ENCODE data around the gene ATIC. TPM values are rescaled to one million over a fixed set of nuclear protein-coding genes. Genes with fewer than 3 reads are reported as not detected.

Gene ATIC
- total RNA-seq = 10 to 100 TPM; 41.1 to 49.6 TPM
- long read RNA-seq, transcript ATIC-205 (15 exons, 2,275 nt) = minor isoform, 8 of 87 reads
- long read RNA-seq, transcript ATIC-201 (16 exons, 2,213 nt) = major isoform, 61 of 87 reads
- long read RNA-seq, partial matches to known transcripts = 10 of 87 reads
- long read RNA-seq, other reads (novel, unspliced or antisense) = 5 of 87 reads

DNA sequence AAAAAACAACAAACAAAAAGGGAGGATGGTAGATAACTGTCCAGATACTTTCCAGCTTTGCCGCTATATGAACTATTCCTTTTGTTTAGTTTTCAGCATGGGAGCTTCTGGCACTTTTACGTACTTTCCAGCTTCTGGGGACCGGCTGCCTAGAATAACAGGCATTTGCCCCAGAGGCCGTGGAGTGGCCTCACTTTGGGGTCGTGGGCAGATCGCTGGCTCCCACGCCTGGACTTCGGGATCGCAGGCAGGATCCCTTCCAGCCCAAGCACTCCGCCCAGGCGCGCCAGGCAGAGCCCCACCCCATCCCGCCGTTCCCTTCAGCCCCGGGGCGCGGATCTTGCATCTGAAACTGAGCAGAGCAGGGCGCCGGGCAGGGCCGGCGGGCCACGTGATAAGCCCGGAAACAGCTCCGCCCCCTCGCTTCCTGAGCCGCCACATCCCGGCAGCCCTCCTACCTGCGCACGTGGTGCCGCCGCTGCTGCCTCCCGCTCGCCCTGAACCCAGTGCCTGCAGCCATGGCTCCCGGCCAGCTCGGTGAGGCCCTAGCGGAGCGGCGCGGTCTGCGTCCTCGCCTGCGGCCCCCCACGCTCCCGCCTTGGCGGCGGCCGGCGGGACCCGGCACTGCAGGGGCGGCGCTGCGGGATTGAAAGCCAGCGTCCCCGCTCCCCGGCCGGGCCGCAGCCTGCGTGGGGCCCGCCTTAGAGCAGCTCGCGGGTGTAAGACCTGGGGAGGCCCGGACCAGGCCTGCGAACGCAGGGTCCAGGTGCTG lies at the start of gene ATIC:
Gene ATIC, plus strand, starts transcription at position 435 of the 772 bp plus-strand sequence. Its CDS starts 84 bp downstream, at position 519.
- intact Hi-C loops (cut with DNase I) = no loop called here
- ATAC-seq (peak; percentile 99), DNase-seq (peak; percentile 97)

DNA sequence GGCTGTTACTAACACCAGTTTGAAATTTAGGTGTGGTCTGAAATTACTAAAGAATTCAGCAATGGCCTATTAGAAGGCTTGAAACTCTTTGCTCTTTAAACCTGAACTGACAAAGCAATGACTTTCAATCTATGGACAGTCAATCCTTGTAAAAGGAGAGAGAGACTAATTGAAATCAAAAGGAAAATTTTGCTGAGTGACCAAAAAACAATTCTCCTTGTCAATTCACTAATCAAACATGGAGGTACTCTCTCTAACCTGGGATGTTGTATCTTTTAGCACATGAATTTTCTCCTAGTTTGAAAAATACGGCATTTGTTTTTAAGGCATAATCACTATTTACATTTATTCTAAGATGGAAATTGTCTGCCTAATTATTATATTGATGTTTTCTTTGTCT lies 49.6 kb upstream of the ATIC start:
- intact Hi-C loops (cut with DNase I) = no loop called here
- no peak for DNase-seq
- no peak for ATAC-seq

- DNase-seq (no peak), ATAC-seq (no peak)
- intact Hi-C loops (cut with DNase I) = no loop called here
These were observed 49.0 kb upstream of the ATIC start for GRCh38 chr2:215262741-215263362.

- no peak for ATAC-seq
- no peak for DNase-seq
- intact Hi-C loops (cut with DNase I) = no loop called here
These were observed 47.5 kb upstream of the ATIC start for GRCh38 chr2:215264374-215264773.

DNA sequence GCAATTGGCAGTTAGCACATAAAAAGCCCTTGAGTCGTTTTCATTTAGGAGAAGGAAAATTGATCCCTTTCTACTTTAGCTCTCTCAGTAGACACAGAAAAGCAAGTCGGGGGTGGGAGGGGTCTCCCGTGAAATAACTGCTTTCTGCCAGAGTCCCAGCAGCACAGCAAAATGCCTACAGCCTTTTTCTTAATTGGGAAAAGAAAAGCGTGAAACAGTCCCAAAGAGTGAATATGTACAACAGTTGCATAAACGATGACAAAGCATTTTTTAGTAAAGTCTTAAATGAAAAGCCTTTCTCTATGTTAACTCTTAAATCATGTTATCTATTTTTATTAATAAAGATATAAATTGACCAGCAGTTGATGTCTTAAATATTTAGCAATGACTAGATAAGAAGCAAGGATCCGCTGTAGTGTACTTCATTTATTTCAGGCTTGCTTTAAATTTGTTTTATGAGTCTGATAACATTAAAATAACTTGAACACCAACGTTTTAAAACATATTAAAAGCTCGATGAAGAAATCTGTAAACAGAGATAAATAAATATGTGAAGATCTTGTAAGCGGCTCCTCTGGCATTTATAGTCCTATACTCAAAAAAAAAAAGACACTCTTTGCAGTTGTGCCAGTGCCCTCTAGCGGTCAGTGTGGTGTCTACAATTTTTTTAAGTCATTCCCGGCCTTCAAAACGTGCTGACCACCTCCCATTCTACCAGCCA lies 42.3 kb upstream of the ATIC start:
- ATAC-seq (peak in 1 of 2 donors; percentile 62), DNase-seq (peak; percentile 63)
- intact Hi-C loops (cut with DNase I) = loop anchor here in 1 of 2 donors (5.0 kb wide), 1 partner anchor 312 kb away; no protein-coding TSS in a partner anchor

GRCh38 chr2:215270118-215270451 lies 41.8 kb upstream of the ATIC start:
- intact Hi-C loops (cut with DNase I) = loop anchor here in 1 of 2 donors (5.0 kb wide), 1 partner anchor 313 kb away; no protein-coding TSS in a partner anchor
- no peak for DNase-seq
- ATAC-seq = no peak

DNA sequence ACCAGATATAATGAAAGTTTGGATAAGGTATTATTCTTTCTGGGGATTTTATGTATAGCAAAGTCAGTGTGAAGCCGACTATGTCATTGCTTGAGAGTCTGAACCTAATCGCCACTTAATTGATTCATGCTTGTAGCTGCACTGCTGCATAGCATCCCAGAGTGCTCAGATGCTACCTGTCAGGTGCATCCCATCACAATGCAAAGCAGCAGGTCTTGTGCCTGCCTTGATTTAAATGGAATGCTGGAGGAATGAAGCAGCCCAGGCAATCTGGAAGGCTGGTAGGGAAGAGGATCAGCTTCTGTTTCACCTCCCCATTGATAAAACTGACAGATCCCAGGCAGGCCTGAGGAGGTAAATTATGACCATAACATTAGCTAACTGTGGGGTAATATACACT lies 40.4 kb upstream of the ATIC start:
- ATAC-seq = no peak
- intact Hi-C loops (cut with DNase I) = loop anchor here in 1 of 2 donors (5.0 kb wide), 1 partner anchor 314 kb away; no protein-coding TSS in a partner anchor
- no peak for DNase-seq

GRCh38 chr2:215272918-215273317 lies 38.9 kb upstream of the ATIC start:
- ATAC-seq (no peak), DNase-seq (no peak)
- intact Hi-C loops (cut with DNase I) = loop anchor here in 1 of 2 donors (5.0 kb wide), 1 partner anchor 316 kb away; no protein-coding TSS in a partner anchor

- ATAC-seq (no peak), DNase-seq (no peak)
- intact Hi-C loops (cut with DNase I) = loop anchor here in 1 of 2 donors (5.0 kb wide), 1 partner anchor 318 kb away; no protein-coding TSS in a partner anchor
These were observed 37.0 kb upstream of the ATIC start for GRCh38 chr2:215274829-215275228.

DNA sequence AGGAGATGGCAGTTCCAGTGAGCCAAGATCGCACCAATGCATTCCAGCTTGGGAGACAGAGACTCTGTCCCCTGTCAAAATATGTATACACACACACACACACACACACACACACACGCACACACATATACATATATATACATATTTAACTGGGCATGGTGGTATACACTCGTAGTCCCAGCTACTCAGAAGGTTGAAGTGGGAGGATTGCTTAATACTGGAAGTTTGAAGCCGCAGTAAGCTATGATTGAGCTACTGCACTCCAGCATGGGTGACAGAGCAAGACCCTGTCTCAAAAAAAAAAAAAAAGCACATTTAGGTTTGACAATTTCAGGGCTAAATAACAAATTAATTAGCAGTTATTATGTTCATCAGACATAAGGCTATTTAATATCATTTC lies 36.0 kb upstream of the ATIC start:
- intact Hi-C loops (cut with DNase I) = no loop called here
- DNase-seq = no peak
- ATAC-seq = no peak

GRCh38 chr2:215277944-215278343 lies 33.9 kb upstream of the ATIC start:
- DNase-seq = no peak
- ATAC-seq = no peak
- intact Hi-C loops (cut with DNase I) = no loop called here

DNA sequence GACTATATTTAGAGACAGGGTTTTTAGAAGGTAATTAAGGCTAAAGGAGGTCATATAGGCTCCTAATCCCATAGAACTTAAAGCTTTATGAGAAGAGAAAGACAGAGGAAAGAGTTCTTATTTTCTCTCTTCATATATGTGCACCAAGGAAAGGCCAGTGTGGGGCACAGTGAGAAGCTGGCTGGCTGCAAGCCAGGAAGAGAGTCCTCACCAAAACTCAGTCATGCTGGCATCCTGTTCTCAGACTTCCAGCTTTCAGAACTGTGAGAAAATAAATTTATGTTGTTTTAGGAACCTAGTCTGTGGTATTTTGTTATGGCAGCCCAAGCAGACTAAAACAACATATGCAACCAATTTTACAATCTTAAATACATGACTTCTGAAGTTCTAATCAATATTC lies 31.5 kb upstream of the ATIC start:
- no peak for ATAC-seq
- intact Hi-C loops (cut with DNase I) = no loop called here
- DNase-seq = no peak

DNA sequence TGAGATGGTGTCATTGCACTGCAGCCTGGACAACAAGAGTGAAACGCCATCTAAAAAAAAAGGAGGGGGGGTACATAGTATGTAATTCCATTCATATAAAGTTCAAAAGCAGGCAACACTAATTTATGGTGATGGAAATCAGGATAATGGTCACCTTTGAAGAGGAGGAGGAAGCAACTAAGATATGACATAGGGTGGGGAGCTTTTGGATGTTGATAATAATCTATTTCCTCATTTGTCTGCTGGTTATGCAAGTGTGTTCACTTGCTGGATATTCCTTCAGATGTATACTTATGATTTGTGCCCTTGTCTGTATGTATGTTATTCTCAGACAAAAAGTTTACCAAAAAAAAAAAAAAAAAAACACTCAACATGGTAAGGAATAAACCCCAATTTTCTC lies 28.6 kb upstream of the ATIC start:
- intact Hi-C loops (cut with DNase I) = no loop called here

DNA sequence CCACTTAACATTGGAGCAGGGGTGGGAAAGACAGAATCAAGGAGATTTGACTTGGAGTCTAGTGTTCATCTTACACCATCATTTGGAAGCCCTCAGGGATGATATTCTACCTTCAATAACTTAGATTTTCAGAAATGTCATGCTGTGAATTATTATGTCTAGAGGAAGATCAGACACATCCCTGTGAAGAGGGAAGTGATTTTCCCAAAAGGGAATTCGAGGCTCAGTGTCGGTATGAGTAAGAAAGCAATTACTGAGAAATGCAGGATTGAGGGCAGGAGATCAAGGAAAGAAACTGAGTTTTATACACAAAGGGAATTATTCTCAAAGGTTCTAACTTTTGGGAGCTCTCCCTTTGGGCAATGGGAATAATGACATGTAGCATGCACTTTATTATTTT lies 25.6 kb upstream of the ATIC start:
- ATAC-seq = no peak
- intact Hi-C loops (cut with DNase I) = no loop called here

More for the DNA sequence above, 28.6 kb upstream of the ATIC start:
- no peak for DNase-seq
- ATAC-seq = no peak

DNA sequence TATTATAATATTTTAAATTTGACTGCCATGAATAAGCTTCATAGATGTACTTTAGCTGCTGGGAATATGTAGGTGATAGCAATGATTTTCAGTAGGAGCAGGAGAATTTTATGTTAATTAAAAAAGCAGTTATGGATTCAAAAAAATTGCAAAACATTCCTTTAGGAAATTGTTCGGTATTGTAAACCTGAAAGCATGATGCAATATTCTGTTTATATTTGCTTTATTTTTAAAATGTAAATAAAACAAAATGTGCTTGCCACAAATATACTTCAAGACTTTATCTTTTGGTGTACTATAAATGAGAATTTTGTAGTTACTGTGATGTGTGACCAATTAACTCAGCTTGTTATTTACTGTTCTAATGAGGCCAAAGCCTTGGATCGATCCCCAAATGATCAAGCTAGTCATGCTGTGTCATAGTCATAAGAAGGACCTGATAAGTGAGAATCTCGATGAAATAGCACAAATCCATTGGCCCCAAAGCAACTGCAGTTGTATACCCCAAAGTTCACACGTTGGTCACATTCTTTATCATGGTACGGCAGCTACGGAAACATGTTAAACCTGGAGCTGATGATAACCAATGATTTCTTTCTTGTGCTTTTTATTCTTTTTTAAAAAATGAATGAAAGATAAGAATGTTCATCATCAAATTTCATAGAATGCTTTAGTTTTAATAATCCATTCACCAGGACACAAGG lies 23.6 kb upstream of the ATIC start:
- intact Hi-C loops (cut with DNase I) = no loop called here
- DNase-seq (no peak), ATAC-seq (no peak)

More for the DNA sequence above, 25.6 kb upstream of the ATIC start:
- DNase-seq = no peak

- ATAC-seq = no peak
- intact Hi-C loops (cut with DNase I) = no loop called here
- no peak for DNase-seq
These were observed 20.8 kb upstream of the ATIC start for GRCh38 chr2:215290980-215291599.

GRCh38 chr2:215293879-215294278 lies 18.0 kb upstream of the ATIC start:
- DNase-seq (no peak), ATAC-seq (no peak)
- intact Hi-C loops (cut with DNase I) = no loop called here

- DNase-seq (no peak), ATAC-seq (peak; percentile 80)
These were observed 12.5 kb upstream of the ATIC start for GRCh38 chr2:215299337-215299859.

More at GRCh38 chr2:215299337-215299859, 12.5 kb upstream of the ATIC start:
- intact Hi-C loops (cut with DNase I) = no loop called here
